K562 (cell line): ENCODE measurements around the gene CTU1. TPM values are rescaled to one million over a fixed set of nuclear protein-coding genes. Genes with fewer than 3 reads are reported as not detected.

Experiments
- AFF4 ChIP-seq: sonication (generic); formaldehyde crosslinking; IDR thresholded peaks from 2 replicates; pipeline ENCODE4 v1.8.0; 2023; ENCODE audit warnings: mild to moderate bottlenecking, missing genetic modification reagents
- ATF6 ChIP-seq: sonication (generic); formaldehyde crosslinking; IDR thresholded peaks from 2 replicates; pipeline ENCODE4 v1.4.0; 2020; ENCODE audit warnings: mild to moderate bottlenecking, missing genetic modification reagents
- CBX1 ChIP-seq: sonication (generic); IDR thresholded peaks from 2 replicates; pipeline ENCODE4 v1.6.1; 2016; ENCODE audit warnings: antibody characterized with exemption, low read depth, mild to moderate bottlenecking
- GTF2A2 ChIP-seq: IDR thresholded peaks from 2 replicates; pipeline ENCODE4 v1.6.1; 2016; ENCODE audit warnings: mild to moderate bottlenecking, missing genetic modification characterization, missing compliant biosample characterization
- HDAC2 ChIP-seq: fragments of 450-650 bp; IDR thresholded peaks from 2 replicates; pipeline ENCODE4 v1.6.1; 2016; ENCODE audit warnings: mild to moderate bottlenecking
- MCM2 ChIP-seq: fragments of 450-650 bp; IDR thresholded peaks from 2 replicates; pipeline ENCODE4 v1.6.1; 2017; ENCODE audit warnings: low read depth, mild to moderate bottlenecking
- NR2C2 ChIP-seq, 2 experiments: fragments of 200-800 bp in 1 of 2; sonication (Bioruptor generic) in 1 of 2; sonication (generic) in 1 of 2; formaldehyde crosslinking in 1 of 2; IDR thresholded peaks; 2 replicates each; pipeline versions ENCODE4 v1.6.1 to v1.8.0; 2016 to 2022; ENCODE audit warnings: mild to moderate bottlenecking in 1 of 2, missing compliant biosample characterization in 1 of 2, missing genetic modification characterization in 1 of 2, missing genetic modification reagents in 1 of 2
- PATZ1 ChIP-seq: fragments of 250-450 bp; sonication (Bioruptor Pico); IDR thresholded peaks from 2 replicates; pipeline ENCODE4 v1.5.0; 2020; ENCODE audit warnings: mild to moderate bottlenecking, borderline replicate concordance
- RBM22 ChIP-seq: fragments of 200-400 bp; formaldehyde crosslinking; IDR thresholded peaks from 2 replicates; pipeline ENCODE4 v1.6.1; 2018; ENCODE audit warnings: low read length, low read depth; ENCODE audit not compliant: poor library complexity, severe bottlenecking
- RCOR1 ChIP-seq, 2 experiments: IDR thresholded peaks; 2 replicates each; pipeline ENCODE4 v1.6.1; 2012; ENCODE audit warnings: low read depth in 2 of 2, low read length in 2 of 2, borderline replicate concordance in 1 of 2, improper control_type of control experiment in 1 of 2
- SIN3A ChIP-seq, 2 experiments: fragments of 150-350 bp in 1 of 2; IDR thresholded peaks; 2 replicates each; pipeline ENCODE4 v1.6.1; 2011 to 2016; ENCODE audit warnings: borderline replicate concordance in 2 of 2, low read depth in 2 of 2, low read length in 2 of 2, mild to moderate bottlenecking in 2 of 2, moderate library complexity in 2 of 2; ENCODE audit not compliant: control insufficient read depth in 1 of 2
- TAF7 ChIP-seq: fragments of 450-650 bp; IDR thresholded peaks from 2 replicates; pipeline ENCODE4 v1.6.1; 2016; ENCODE audit warnings: missing genetic modification characterization, missing compliant biosample characterization
- TCF15 ChIP-seq: fragments of 250-450 bp; sonication (Bioruptor Pico); IDR thresholded peaks from 2 replicates; pipeline ENCODE4 v1.8.0; 2022; ENCODE audit warnings: moderate library complexity, mild to moderate bottlenecking, inconsistent platforms
- TGIF2 ChIP-seq: sonication (generic); formaldehyde crosslinking; IDR thresholded peaks from 2 replicates; pipeline ENCODE4 v1.8.1; 2022; ENCODE audit warnings: mild to moderate bottlenecking, missing genetic modification reagents, moderate library complexity
- TRIM24 ChIP-seq, 2 experiments: fragments of 450-650 bp; IDR thresholded peaks; 2 replicates each; pipeline ENCODE4 v1.6.1; 2016
- ZBTB9 ChIP-seq: fragments of 450-650 bp; formaldehyde crosslinking; IDR thresholded peaks from 2 replicates; pipeline ENCODE4 v1.4.0; 2020; ENCODE audit warnings: mild to moderate bottlenecking, moderate library complexity
- ZNF79 ChIP-seq: fragments of 250-450 bp; sonication (Bioruptor Pico); IDR thresholded peaks from 2 replicates; pipeline ENCODE4 v1.4.0; 2020; ENCODE audit warnings: low read depth, mild to moderate bottlenecking, moderate library complexity
- polyA plus RNA-seq, 8 experiments: library from polyadenylated mRNA; depleted of rRNA in 4 of 8; stranded (reverse) in 5 of 8; unstranded in 3 of 8; fragments of >200 nt; fragmentation: Nextera tagmentation in 2 of 8; fragmentation: Illumina TruSeq in 1 of 8; extraction: Ambion mirVana in 2 of 8; extraction: Trizol in 1 of 8; gene quantifications; 2 replicates each; pipeline versions ENCODE4 v1.2.1 to v1.2.3, GENCODE V29; 2011 to 2014; ENCODE audit warnings: inconsistent platforms in 1 of 8, missing spikeins in 1 of 8
- total RNA-seq, 7 experiments: library from RNA; depleted of rRNA in 6 of 7; stranded (reverse); fragments of >200 nt in 6 of 7; fragmentation: Illumina TruSeq in 2 of 7; extraction: Trizol in 2 of 7; gene quantifications; 2 replicates each; pipeline versions ENCODE4 v1.2.1 to v1.2.3, GENCODE V29; 2011 to 2021; ENCODE audit warnings: low replicate concordance in 1 of 7

Gene CTU1
- total and polyA plus RNA-seq, 9 of the 15 experiments (the other 6 are each of a cell fraction or from before 2014, with no cell fraction given), result 0.03 to 18.4 (median 2.3) TPM; not detected in 1

GRCh38 chr19:51108066-51108804 is at the start of gene CTU1 (continued):
- TF ChIP-seq TCF15 (CRISPR knock-in tag) (no peak), HDAC2 (peak; percentile 52), TAF7 (peak; percentile 38), CBX1 (no peak), RBM22 (peak; percentile 90), NR2C2 (CRISPR knock-in tag; IDR thresholded peaks at IDR 0.05) (peak; percentile 77), NR2C2 (tag; IDR thresholded peaks at IDR 0.05) (peak; percentile 96), AFF4 (no peak), ZNF79 (CRISPR knock-in tag) (no peak), TGIF2 (CRISPR knock-in tag) (no peak; the same call in 1 of the 2 replicates), TRIM24 (IDR thresholded peaks at IDR 0.05) (no peak), RCOR1 (IDR thresholded peaks at IDR 0.05; ENCODE audit: borderline replicate concordance in 1 of 2, low read depth in 2 of 2, low read length in 2 of 2) (no peak), SIN3A (IDR thresholded peaks at IDR 0.05; ENCODE audit: borderline replicate concordance in 2 of 2, control insufficient read depth in 1 of 2, low read depth in 2 of 2, low read length in 2 of 2) (peak; percentile 78 to 80; a peak in 3 of 4 replicates), GTF2A2 (tag) (no peak), ZBTB9 (CRISPR knock-in tag) (no peak), ATF6 (no peak; the same call in 1 of the 2 replicates), PATZ1 (CRISPR knock-in tag) (no peak), MCM2 (no peak)
